IMR-90 (cell line): ENCODE measurements around the gene POFUT1.

Source experiments
- BHLHE40 ChIP-seq: fragments of 150-350 bp; IDR thresholded peaks from 2 replicates; pipeline ENCODE4 v1.6.1; 2016; ENCODE audit warnings: mild to moderate bottlenecking, low read depth, low read length
- CEBPB ChIP-seq: IDR thresholded peaks from 2 replicates; pipeline ENCODE4 v1.6.1; 2012; ENCODE audit warnings: low read depth, low read length, improper control_type of control experiment
- CTCF ChIP-seq: conservative IDR thresholded peaks from 2 replicates; pipeline ENCODE4 v1.5.1; 2012; ENCODE audit warnings: mild to moderate bottlenecking, low read depth, low read length, improper control_type of control experiment
- ELK1 ChIP-seq: fragments of 150-350 bp; IDR thresholded peaks from 2 replicates; pipeline ENCODE4 v1.6.1; 2016; ENCODE audit warnings: low read depth, mild to moderate bottlenecking, low read length, moderate library complexity, borderline replicate concordance
- FOS ChIP-seq: fragments of 150-350 bp; IDR thresholded peaks from 2 replicates; pipeline ENCODE4 v1.6.1; 2016; ENCODE audit warnings: low read depth, low read length
- MAFK ChIP-seq: IDR thresholded peaks from 2 replicates; pipeline ENCODE4 v1.6.1; 2012; ENCODE audit warnings: low read depth, low read length, improper control_type of control experiment
- MXI1 ChIP-seq: IDR thresholded peaks from 2 replicates; pipeline ENCODE4 v1.6.1; 2012; ENCODE audit warnings: low read depth, mild to moderate bottlenecking, low read length, moderate library complexity, borderline replicate concordance
- NFE2L2 ChIP-seq: fragments of 150-350 bp; IDR thresholded peaks from 2 replicates; pipeline ENCODE4 v1.6.1; 2016; ENCODE audit warnings: low read depth, mild to moderate bottlenecking, low read length
- POLR2A ChIP-seq: IDR thresholded peaks from 2 replicates; pipeline ENCODE4 v1.6.1; 2012; ENCODE audit warnings: mild to moderate bottlenecking, low read depth, low read length
- RAD21 ChIP-seq: IDR thresholded peaks from 2 replicates; pipeline ENCODE4 v1.6.1; 2012; ENCODE audit warnings: low read length, improper control_type of control experiment
- RCOR1 ChIP-seq: IDR thresholded peaks from 2 replicates; pipeline ENCODE4 v1.6.1; 2012; ENCODE audit warnings: mild to moderate bottlenecking, low read length, improper control_type of control experiment; ENCODE audit not compliant: insufficient replicate concordance
- SMC3 ChIP-seq: fragments of 150-350 bp; IDR thresholded peaks from 2 replicates; pipeline ENCODE4 v1.6.1; 2016; ENCODE audit warnings: low read depth, mild to moderate bottlenecking, antibody characterized with exemption, low read length, moderate library complexity
- USF2 ChIP-seq: fragments of 150-350 bp; IDR thresholded peaks from 2 replicates; pipeline ENCODE4 v1.6.1; 2017; ENCODE audit warnings: mild to moderate bottlenecking, antibody characterized with exemption, low read length, low read depth

DNA sequence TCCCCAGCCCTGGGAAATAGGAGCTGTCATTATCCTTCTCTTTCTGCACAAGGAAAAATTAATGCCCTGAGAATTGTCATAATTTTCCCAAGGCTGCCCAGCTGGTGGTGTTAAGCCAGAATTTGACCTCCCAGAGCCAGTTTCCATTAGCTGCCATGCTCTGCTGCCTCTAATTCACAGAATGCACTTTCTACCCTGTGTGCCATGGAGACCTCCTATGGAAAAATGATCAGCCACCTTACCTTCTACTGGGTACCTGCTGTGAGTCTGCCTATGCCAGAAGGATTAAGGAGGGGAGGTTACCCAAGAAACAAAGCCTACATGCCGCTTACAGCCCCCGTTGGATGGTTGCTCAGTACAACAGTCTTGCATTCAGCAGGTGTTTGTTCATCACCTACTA is 29.1 kb downstream of the POFUT1 start:
- no peak for TF ChIP-seq CTCF
- no peak for TF ChIP-seq SMC3
- no peak for TF ChIP-seq POLR2A
- TF ChIP-seq MXI1, result no peak
- no peak for TF ChIP-seq BHLHE40
- no peak for TF ChIP-seq FOS
- no peak for TF ChIP-seq RCOR1
- TF ChIP-seq CEBPB, result no peak
- TF ChIP-seq USF2, result no peak
- no peak for TF ChIP-seq RAD21
- TF ChIP-seq ELK1, result no peak
- no peak for TF ChIP-seq NFE2L2
- no peak for TF ChIP-seq MAFK
